Measurements from ENCODE around the gene TRIP11. TPM values are rescaled to one million over a fixed set of nuclear protein-coding genes. Genes with fewer than 3 reads are reported as not detected.

TRIP11 gene
- total and polyA plus RNA-seq, 2 of the 13 experiments (the other 11 are each of a cell fraction or from before 2014, with no cell fraction given), result 10.9 to 32.8 TPM

DNA sequence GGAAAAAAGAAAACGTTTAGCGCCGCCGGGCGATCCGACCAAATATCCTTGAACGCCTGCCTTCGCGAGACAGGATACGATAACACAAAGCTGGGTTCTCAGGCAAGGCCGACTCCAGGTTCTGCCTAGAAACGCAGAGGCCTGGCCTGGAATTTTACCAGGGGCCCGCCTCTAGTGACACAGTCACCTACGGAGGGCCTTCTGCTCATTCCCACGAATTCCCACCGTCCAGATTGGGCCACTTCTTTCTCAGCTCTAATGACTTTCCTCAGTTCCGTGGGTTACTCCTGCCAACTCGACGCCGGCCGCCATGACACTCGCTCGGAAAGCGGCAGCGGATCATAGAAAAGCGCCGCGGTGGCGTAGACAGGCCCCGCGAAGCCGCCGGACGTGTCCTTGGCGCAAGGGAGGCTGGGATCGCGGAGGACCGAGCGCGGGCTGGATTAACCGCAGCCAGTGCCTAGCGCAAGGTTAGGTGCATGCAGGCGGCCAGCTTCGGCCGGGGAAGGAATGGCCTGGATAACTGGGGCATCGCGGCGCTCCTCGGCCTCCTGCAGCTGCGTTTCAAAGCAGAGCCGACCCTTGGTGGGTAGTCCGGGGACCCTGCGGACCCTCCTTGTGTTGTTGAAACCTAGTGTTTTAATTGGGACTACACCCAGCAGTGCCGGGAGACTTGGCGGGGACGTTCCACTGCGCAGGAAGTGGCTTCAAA is at the start of gene TRIP11 (continued):
- TF ChIP-seq, protein P1, sequence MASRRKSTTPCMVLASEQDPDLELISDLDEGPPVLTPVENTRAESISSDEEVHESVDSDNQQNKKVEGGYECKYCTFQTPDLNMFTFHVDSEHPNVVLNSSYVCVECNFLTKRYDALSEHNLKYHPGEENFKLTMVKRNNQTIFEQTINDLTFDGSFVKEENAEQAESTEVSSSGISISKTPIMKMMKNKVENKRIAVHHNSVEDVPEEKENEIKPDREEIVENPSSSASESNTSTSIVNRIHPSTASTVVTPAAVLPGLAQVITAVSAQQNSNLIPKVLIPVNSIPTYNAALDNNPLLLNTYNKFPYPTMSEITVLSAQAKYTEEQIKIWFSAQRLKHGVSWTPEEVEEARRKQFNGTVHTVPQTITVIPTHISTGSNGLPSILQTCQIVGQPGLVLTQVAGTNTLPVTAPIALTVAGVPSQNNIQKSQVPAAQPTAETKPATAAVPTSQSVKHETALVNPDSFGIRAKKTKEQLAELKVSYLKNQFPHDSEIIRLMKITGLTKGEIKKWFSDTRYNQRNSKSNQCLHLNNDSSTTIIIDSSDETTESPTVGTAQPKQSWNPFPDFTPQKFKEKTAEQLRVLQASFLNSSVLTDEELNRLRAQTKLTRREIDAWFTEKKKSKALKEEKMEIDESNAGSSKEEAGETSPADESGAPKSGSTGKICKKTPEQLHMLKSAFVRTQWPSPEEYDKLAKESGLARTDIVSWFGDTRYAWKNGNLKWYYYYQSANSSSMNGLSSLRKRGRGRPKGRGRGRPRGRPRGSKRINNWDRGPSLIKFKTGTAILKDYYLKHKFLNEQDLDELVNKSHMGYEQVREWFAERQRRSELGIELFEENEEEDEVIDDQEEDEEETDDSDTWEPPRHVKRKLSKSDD (CRISPR knock-in tag; IDR thresholded peaks at IDR 0.05; ENCODE audit: low read depth), result peak; percentile 82
- TF ChIP-seq TCF7L2 (IDR thresholded peaks at IDR 0.05; ENCODE audit: low read depth, low read length), result no peak
- TF ChIP-seq MAF1 (CRISPR knock-in tag; IDR thresholded peaks at IDR 0.05; ENCODE audit: borderline replicate concordance), result peak; percentile 80
- TF ChIP-seq PPARG (CRISPR knock-in tag; conservative IDR thresholded peaks at IDR 0.05), result no peak
- TF ChIP-seq, protein P2, sequence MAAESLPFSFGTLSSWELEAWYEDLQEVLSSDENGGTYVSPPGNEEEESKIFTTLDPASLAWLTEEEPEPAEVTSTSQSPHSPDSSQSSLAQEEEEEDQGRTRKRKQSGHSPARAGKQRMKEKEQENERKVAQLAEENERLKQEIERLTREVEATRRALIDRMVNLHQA (CRISPR knock-in tag; IDR thresholded peaks at IDR 0.05), result no peak
- peak; percentile 20; the same call in 1 of the 2 replicates for TF ChIP-seq KLF12 (CRISPR knock-in tag; IDR thresholded peaks at IDR 0.05; ENCODE audit: borderline replicate concordance)
- TF ChIP-seq, protein P3, sequence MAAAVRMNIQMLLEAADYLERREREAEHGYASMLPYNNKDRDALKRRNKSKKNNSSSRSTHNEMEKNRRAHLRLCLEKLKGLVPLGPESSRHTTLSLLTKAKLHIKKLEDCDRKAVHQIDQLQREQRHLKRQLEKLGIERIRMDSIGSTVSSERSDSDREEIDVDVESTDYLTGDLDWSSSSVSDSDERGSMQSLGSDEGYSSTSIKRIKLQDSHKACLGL (CRISPR knock-in tag; IDR thresholded peaks at IDR 0.05), result peak; percentile 90
- no peak for TF ChIP-seq NR2F6 (IDR thresholded peaks at IDR 0.05)
- TF ChIP-seq NR2F6 (CRISPR knock-in tag; IDR thresholded peaks at IDR 0.05), result no peak; the same call in 1 of the 2 replicates
- TF ChIP-seq RARA (CRISPR knock-in tag; IDR thresholded peaks at IDR 0.05), result peak; percentile 25; the same call in 1 of the 2 replicates
- TF ChIP-seq NFE2L2 (IDR thresholded peaks at IDR 0.05; ENCODE audit: low read length), result no peak
- no peak for TF ChIP-seq JARID2 (CRISPR knock-in tag; IDR thresholded peaks at IDR 0.05; ENCODE audit: insufficient replicate concordance)
- peak; percentile 31; the same call in 1 of the 2 replicates for TF ChIP-seq ZMYM3 (CRISPR knock-in tag; IDR thresholded peaks at IDR 0.05)
- no peak for TF ChIP-seq SP140L (CRISPR knock-in tag; IDR thresholded peaks at IDR 0.05; ENCODE audit: borderline replicate concordance)
- no peak for TF ChIP-seq RCOR2 (CRISPR knock-in tag; IDR thresholded peaks at IDR 0.05)
- no peak for TF ChIP-seq ONECUT2 (CRISPR knock-in tag; IDR thresholded peaks at IDR 0.05)
- TF ChIP-seq ADNP (CRISPR knock-in tag; IDR thresholded peaks at IDR 0.05), result no peak
- no peak; the same call in 1 of the 2 replicates for TF ChIP-seq JUN (CRISPR knock-in tag; IDR thresholded peaks at IDR 0.05)
- TF ChIP-seq, protein P4, sequence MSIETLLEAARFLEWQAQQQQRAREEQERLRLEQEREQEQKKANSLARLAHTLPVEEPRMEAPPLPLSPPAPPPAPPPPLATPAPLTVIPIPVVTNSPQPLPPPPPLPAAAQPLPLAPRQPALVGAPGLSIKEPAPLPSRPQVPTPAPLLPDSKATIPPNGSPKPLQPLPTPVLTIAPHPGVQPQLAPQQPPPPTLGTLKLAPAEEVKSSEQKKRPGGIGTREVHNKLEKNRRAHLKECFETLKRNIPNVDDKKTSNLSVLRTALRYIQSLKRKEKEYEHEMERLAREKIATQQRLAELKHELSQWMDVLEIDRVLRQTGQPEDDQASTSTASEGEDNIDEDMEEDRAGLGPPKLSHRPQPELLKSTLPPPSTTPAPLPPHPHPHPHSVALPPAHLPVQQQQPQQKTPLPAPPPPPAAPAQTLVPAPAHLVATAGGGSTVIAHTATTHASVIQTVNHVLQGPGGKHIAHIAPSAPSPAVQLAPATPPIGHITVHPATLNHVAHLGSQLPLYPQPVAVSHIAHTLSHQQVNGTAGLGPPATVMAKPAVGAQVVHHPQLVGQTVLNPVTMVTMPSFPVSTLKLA (IDR thresholded peaks at IDR 0.05), result no peak
- 0 out of 2 replicates have a peak, but pooled peaks have one; percentile 45 for TF ChIP-seq ZNF567 (CRISPR knock-in tag; IDR thresholded peaks at IDR 0.05; ENCODE audit: borderline replicate concordance)
- no peak for TF ChIP-seq JDP2 (CRISPR knock-in tag; IDR thresholded peaks at IDR 0.05; ENCODE audit: borderline replicate concordance)
- TF ChIP-seq SNAI1 (CRISPR knock-in tag; IDR thresholded peaks at IDR 0.05; ENCODE audit: borderline replicate concordance), result no peak
- TF ChIP-seq SP5 (CRISPR knock-in tag; IDR thresholded peaks at IDR 0.05; ENCODE audit: borderline replicate concordance, low read depth), result no peak
- TF ChIP-seq MBD4 (IDR thresholded peaks at IDR 0.05; ENCODE audit: borderline replicate concordance, low read length), result no peak
- TF ChIP-seq HDAC1 (CRISPR knock-in tag; IDR thresholded peaks at IDR 0.05), result peak; percentile 88
- TF ChIP-seq ZNF891 (CRISPR knock-in tag; IDR thresholded peaks at IDR 0.05), result no peak
- TF ChIP-seq, protein P5, sequence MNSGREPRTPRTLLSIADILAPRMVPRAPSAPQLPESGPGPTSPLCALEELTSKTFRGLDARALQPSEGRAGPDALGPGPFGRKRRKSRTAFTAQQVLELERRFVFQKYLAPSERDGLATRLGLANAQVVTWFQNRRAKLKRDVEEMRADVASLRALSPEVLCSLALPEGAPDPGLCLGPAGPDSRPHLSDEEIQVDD (CRISPR knock-in tag; IDR thresholded peaks at IDR 0.05; ENCODE audit: borderline replicate concordance), result no peak
- peak; percentile 57; the same call in 1 of the 2 replicates for TF ChIP-seq ATF1 (CRISPR knock-in tag; IDR thresholded peaks at IDR 0.05)

Measured in HepG2 (cell line).